B cell (primary cell): ENCODE data around the gene TFDP1. TPM values are rescaled to one million over a fixed set of nuclear protein-coding genes. Genes with fewer than 3 reads are reported as not detected.

Experiments
- ATAC-seq: fragments of 200-7000 bp; cut with Tn5 transposase; one replicate; pipeline ENCODE4 v1.10.0; 2021; ENCODE audit warnings: low read depth, mild to moderate bottlenecking, moderate number of reproducible peaks, moderate library complexity
- CTCF ChIA-PET: fragments of 350-600 bp; sonication (Branson Sonifier 250); formaldehyde crosslinking; loops from one replicate; lab custom pipeline; 2021; ENCODE audit warnings: antibody characterized with exemption, inconsistent platforms; lab: Charles Lee
- POLR2A ChIA-PET: fragments of 350-600 bp; sonication (Branson Sonifier 250); formaldehyde crosslinking; loops from one replicate; lab custom pipeline; 2021; ENCODE audit warnings: antibody characterized with exemption; lab: Charles Lee
- DNase-seq: peaks from one replicate; pipeline ENCODE4 v3.0.0; 2013
- H2AFZ ChIP-seq: 2 replicates; pipeline ENCODE4 v1.6.1; 2012; ENCODE audit warnings: mild to moderate bottlenecking, low read depth, low read length; ENCODE audit not compliant: insufficient read depth, poor library complexity, severe bottlenecking
- H3K27ac ChIP-seq, 2 donors: 1 replicate in 1 of 2; 2 replicates in 1 of 2; pipeline ENCODE4 v1.5.1; 2012 to 2013; ENCODE audit warnings: low read length in 2 of 2, mild to moderate bottlenecking in 2 of 2, moderate library complexity in 1 of 2
- H3K27me3 ChIP-seq, 4 experiments: fragments of 200-600 bp in 1 of 4; sonication (generic) in 1 of 4; replicated peaks in 1 of 4; 1 replicate in 2 of 4; 2 replicates in 2 of 4; pipeline versions ENCODE4 v1.6.1 to v1.7.0; 2013 to 2016; ENCODE audit warnings: low read length in 3 of 4, mild to moderate bottlenecking in 2 of 4, mixed read lengths in 1 of 4, moderate library complexity in 1 of 4; ENCODE audit not compliant: insufficient read depth in 4 of 4, control insufficient read depth in 3 of 4; ENCODE audit errors: control extremely low read depth in 1 of 4
- H3K36me3 ChIP-seq, 2 experiments: replicated peaks in 1 of 2; 1 replicate in 1 of 2; 2 replicates in 1 of 2; pipeline versions ENCODE4 v1.6.1 to v1.7.1; 2013; ENCODE audit warnings: low read length in 1 of 2; ENCODE audit not compliant: insufficient read depth in 2 of 2, control insufficient read depth in 1 of 2; ENCODE audit errors: control extremely low read depth in 1 of 2, extremely low read depth in 1 of 2
- H3K4me1 ChIP-seq, 2 donors: fragments of 200-600 bp in 1 of 2; sonication (generic) in 1 of 2; 1 replicate in 1 of 2; 2 replicates in 1 of 2; pipeline versions ENCODE4 v1.5.1 to v1.6.1; 2013 to 2017; ENCODE audit warnings: low read length in 2 of 2; ENCODE audit not compliant: control insufficient read depth in 2 of 2, insufficient read depth in 2 of 2
- H3K4me2 ChIP-seq: replicated peaks from 2 replicates; pipeline ENCODE3; 2012; ENCODE audit warnings: mild to moderate bottlenecking, low read depth, low read length; ENCODE audit not compliant: poor library complexity, severe bottlenecking
- H3K4me3 ChIP-seq, 5 experiments: fragments of 200-600 bp in 1 of 5; sonication (generic) in 1 of 5; 1 replicate in 3 of 5; 2 replicates in 2 of 5; pipeline versions ENCODE4 v1.5.1 to v1.7.0; 2011 to 2016; ENCODE audit warnings: low read length in 4 of 5, mild to moderate bottlenecking in 4 of 5, low read depth in 2 of 5, control low read depth in 1 of 5, moderate library complexity in 1 of 5; ENCODE audit not compliant: insufficient read depth in 1 of 5; ENCODE audit errors: control extremely low read depth in 1 of 5, extremely low read depth in 1 of 5
- H3K79me2 ChIP-seq: fragments of 200-600 bp; sonication (generic); one replicate; pipeline ENCODE4 v1.6.0; 2016; ENCODE audit warnings: low read length; ENCODE audit not compliant: control insufficient read depth, insufficient read depth
- H3K9ac ChIP-seq: fragments of 200-600 bp; sonication (generic); 2 replicates; pipeline ENCODE4 v1.6.1; 2017; ENCODE audit warnings: mild to moderate bottlenecking, low read length, moderate library complexity
- H3K9me3 ChIP-seq, 3 donors: one replicate each; pipeline versions ENCODE4 v1.6.1 to v1.7.1; 2013; ENCODE audit warnings: low read length in 2 of 3; ENCODE audit not compliant: control insufficient read depth in 2 of 3, insufficient read depth in 1 of 3; ENCODE audit errors: control extremely low read depth in 1 of 3
- H4K20me1 ChIP-seq: 2 replicates; pipeline ENCODE4 v1.6.0; 2012; ENCODE audit warnings: mild to moderate bottlenecking, low read length; ENCODE audit not compliant: insufficient read depth, control insufficient read depth, poor library complexity, severe bottlenecking
- H3K27ac Mint-ChIP-seq: one replicate; pipeline ENCODE4 v1.8.0; 2021; ENCODE audit warnings: mixed read lengths
- H3K27me3 Mint-ChIP-seq: one replicate; pipeline ENCODE4 v1.8.0; 2021; ENCODE audit warnings: mixed read lengths
- H3K4me1 Mint-ChIP-seq: one replicate; pipeline ENCODE4 v1.8.0; 2021; ENCODE audit warnings: mixed read lengths
- H3K4me3 Mint-ChIP-seq: one replicate; pipeline ENCODE4 v1.8.0; 2021; ENCODE audit warnings: mixed read lengths
- H3K9me3 Mint-ChIP-seq: one replicate; pipeline ENCODE4 v1.8.0; 2022; ENCODE audit warnings: mixed read lengths; ENCODE audit not compliant: insufficient read depth
- EZH2 ChIP-seq: IDR thresholded peaks from 2 replicates; pipeline ENCODE4 v1.6.1; 2012; ENCODE audit warnings: borderline replicate concordance, low read depth, mild to moderate bottlenecking, moderate library complexity, low read length; ENCODE audit not compliant: insufficient read depth, poor library complexity, severe bottlenecking
- WGBS: methylation state at CpG from one replicate; pipeline ENCODE4 v1.1.5; 2013; ENCODE audit warnings: missing lambda C conversion rate; ENCODE audit not compliant: insufficient coverage; 5-methylcytosine and 5-hydroxymethylcytosine counted together
- intact Hi-C: fragments of 100-400 bp; cut with micrococcal nuclease; formaldehyde crosslinking; loops from one replicate; pipeline ENCODE4 v1.10.0; 2022
- polyA plus RNA-seq: library from polyadenylated mRNA; depleted of rRNA; stranded (reverse); fragments of >200 nt; gene quantifications from 2 replicates; pipeline ENCODE4 v1.2.3, GENCODE V29; 2012
- total RNA-seq, 2 donors: library from RNA; stranded (reverse); fragments of 120-200 nt in 1 of 2; gene quantifications; 1 replicate in 1 of 2; 2 replicates in 1 of 2; pipeline versions ENCODE4 v1.2.3 to v1.2.4, GENCODE V29; 2013 to 2022
- TF ChIP-seq, protein P1 (sequence below): fragments of 200-600 bp; IDR thresholded peaks from one replicate; pipeline ENCODE4 v1.8.0; 2022; ENCODE audit warnings: antibody characterized with exemption, mild to moderate bottlenecking

Gene TFDP1
- total and polyA plus RNA-seq, 2 donors (not counting 1 experiment from before 2014, with no cell fraction given): 19.1 to 31.1 TPM

DNA sequence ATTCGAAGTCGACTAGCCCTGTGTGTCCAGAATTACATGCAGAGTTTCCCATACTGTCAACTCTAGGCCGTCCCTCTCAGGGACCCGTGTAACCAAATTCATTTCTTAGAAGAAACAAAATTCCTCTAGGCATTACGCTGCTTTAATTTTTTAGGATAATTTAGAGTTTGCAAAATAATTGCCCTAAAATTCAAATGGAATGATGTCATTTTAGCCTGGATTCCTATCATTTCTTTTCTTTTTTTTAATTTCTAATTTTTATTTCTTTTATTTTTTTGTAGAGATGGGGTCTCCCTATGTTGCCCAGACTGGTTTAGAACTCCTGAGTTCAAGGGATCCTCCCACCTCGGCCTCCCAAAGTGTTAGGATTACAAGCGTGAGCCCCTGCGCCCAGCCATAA is 74.8 kb downstream of the TFDP1 start:
- Histone ChIP-seq H3K27me3 (no peaks in the 10 kb centered on the region), H3K27ac (no peak overlapping the region), H2AFZ (no peak overlapping the region), H3K4me1 (no peaks in the 10 kb centered on the region), H3K4me3 (no peak overlapping the region), H3K36me3 (no peaks in the 10 kb centered on the region), H3K4me2 (no peak overlapping the region), H4K20me1 (no peaks in the 10 kb centered on the region), H3K9me3 (peaks cover 0 to 8% (median 3%) of the 10 kb centered on the region in 3 donors), H3K79me2 (no peaks in the 10 kb centered on the region), H3K9ac (no peak overlapping the region)
- CTCF ChIA-PET: no interaction called here
- TF ChIP-seq, protein P1, sequence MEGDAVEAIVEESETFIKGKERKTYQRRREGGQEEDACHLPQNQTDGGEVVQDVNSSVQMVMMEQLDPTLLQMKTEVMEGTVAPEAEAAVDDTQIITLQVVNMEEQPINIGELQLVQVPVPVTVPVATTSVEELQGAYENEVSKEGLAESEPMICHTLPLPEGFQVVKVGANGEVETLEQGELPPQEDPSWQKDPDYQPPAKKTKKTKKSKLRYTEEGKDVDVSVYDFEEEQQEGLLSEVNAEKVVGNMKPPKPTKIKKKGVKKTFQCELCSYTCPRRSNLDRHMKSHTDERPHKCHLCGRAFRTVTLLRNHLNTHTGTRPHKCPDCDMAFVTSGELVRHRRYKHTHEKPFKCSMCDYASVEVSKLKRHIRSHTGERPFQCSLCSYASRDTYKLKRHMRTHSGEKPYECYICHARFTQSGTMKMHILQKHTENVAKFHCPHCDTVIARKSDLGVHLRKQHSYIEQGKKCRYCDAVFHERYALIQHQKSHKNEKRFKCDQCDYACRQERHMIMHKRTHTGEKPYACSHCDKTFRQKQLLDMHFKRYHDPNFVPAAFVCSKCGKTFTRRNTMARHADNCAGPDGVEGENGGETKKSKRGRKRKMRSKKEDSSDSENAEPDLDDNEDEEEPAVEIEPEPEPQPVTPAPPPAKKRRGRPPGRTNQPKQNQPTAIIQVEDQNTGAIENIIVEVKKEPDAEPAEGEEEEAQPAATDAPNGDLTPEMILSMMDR: no peak
- TF ChIP-seq EZH2: no peak
- DNase-seq: no peak
- H3K4me3 Mint-ChIP-seq: no peak overlapping the region
- POLR2A ChIA-PET: no interaction called here
- ATAC-seq: no peak
- WGBS: no CpG with 5 or more reads among the region's 8 CpGs
- no peak overlapping the region for H3K27ac Mint-ChIP-seq
- intact Hi-C loops: no loop called here
- no peaks in the 10 kb centered on the region for H3K4me1 Mint-ChIP-seq
- H3K27me3 Mint-ChIP-seq: no peaks in the 10 kb centered on the region
- H3K9me3 Mint-ChIP-seq: peaks cover 3% of the 10 kb centered on the region

DNA sequence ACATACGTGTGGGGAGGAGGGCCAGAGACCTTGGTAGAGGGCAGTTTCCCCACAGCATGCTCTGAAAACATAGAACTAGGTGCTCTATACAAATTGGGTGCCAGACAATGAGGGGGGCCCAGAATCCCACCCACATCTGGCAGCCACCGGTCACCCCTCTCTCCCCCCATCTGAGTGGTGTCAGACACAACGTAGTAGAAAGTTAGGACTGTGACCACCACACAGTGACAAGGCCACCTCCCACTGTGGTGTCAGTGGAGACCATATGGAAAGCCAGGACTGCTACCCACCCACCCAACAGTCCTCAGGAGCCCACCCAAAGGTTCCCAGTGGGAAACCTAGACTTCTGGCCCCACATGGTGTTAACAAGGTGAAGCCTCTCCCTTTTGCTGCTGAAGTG is 75.5 kb downstream of the TFDP1 start:
- H3K9me3 Mint-ChIP-seq: peaks cover 3% of the 10 kb centered on the region
- H3K4me1 Mint-ChIP-seq: no peaks in the 10 kb centered on the region
- no peak for ATAC-seq
- H4K20me1 ChIP-seq: no peaks in the 10 kb centered on the region
- no peaks in the 10 kb centered on the region for H3K27me3 ChIP-seq
- POLR2A ChIA-PET: no interaction called here
- peaks cover 0 to 11% (median 3%) of the 10 kb centered on the region in 3 donors for H3K9me3 ChIP-seq
- H3K27ac Mint-ChIP-seq: no peak overlapping the region
- no peaks in the 10 kb centered on the region for H3K36me3 ChIP-seq
- CTCF ChIA-PET: no interaction called here
- no peak overlapping the region for H3K4me3 ChIP-seq
- H3K4me3 Mint-ChIP-seq: no peak overlapping the region
- WGBS: no CpG with 5 or more reads among the region's 3 CpGs
- no peak overlapping the region for H3K27ac ChIP-seq
- H2AFZ ChIP-seq: no peak overlapping the region
- DNase-seq: no peak
- intact Hi-C loops: no loop called here
- H3K4me1 ChIP-seq: no peaks in the 10 kb centered on the region
- H3K9ac ChIP-seq: no peak overlapping the region
- no peaks in the 10 kb centered on the region for H3K27me3 Mint-ChIP-seq
- H3K79me2 ChIP-seq: no peaks in the 10 kb centered on the region
- H3K4me2 ChIP-seq: no peak overlapping the region
- no peak for TF ChIP-seq EZH2
- TF ChIP-seq, protein P1: no peak
